ES-I3 (cell line): ENCODE results near the gene C10orf67.
"Not testable (repeated sequence)": the region's sequence is repeated elsewhere in the genome, so short reads cannot be mapped to it uniquely, and the experiment has no call there.

Source experiments
- H3K36me3 ChIP-seq: 2 replicates; pipeline ENCODE4 v1.6.1; 2013; ENCODE audit warnings: mild to moderate bottlenecking, low read length, control low read depth, moderate library complexity; ENCODE audit not compliant: insufficient read depth
- H3K4me1 ChIP-seq: 2 replicates; pipeline ENCODE4 v1.6.1; 2013; ENCODE audit warnings: mild to moderate bottlenecking, control low read depth, low read length; ENCODE audit not compliant: insufficient read depth
- H3K9ac ChIP-seq: 2 replicates; pipeline ENCODE4 v1.6.1; 2013; ENCODE audit warnings: low read depth, mild to moderate bottlenecking, low read length, moderate library complexity
- H3K9me3 ChIP-seq: 2 replicates; pipeline ENCODE4 v1.6.1; 2013; ENCODE audit warnings: mild to moderate bottlenecking, low read length, moderate library complexity; ENCODE audit not compliant: control insufficient read depth, insufficient read depth

C10orf67 gene

GRCh38 chr10:23322082-23322481, 22.5 kb downstream of the C10orf67 start:
- H3K36me3 ChIP-seq: no peaks in the 10 kb centered on the region

GRCh38 chr10:23319835-23320234, 24.8 kb downstream of the C10orf67 start:
- Histone ChIP-seq H3K9me3 (no peaks in the 10 kb centered on the region), H3K4me1 (no peaks in the 10 kb centered on the region), H3K36me3 (no peaks in the 10 kb centered on the region), H3K9ac (no peak overlapping the region)

More at GRCh38 chr10:23322082-23322481, 22.5 kb downstream of the C10orf67 start:
- Histone ChIP-seq H3K9me3 (no peaks in the 10 kb centered on the region), H3K4me1 (no peaks in the 10 kb centered on the region), H3K9ac (no peak overlapping the region)

GRCh38 chr10:23318359-23318758, 26.2 kb downstream of the C10orf67 start:
- Histone ChIP-seq H3K9ac (no peak overlapping the region), H3K9me3 (no peaks in the 10 kb centered on the region), H3K36me3 (no peaks in the 10 kb centered on the region), H3K4me1 (no peaks in the 10 kb centered on the region)

- Histone ChIP-seq H3K9ac (no peak overlapping the region), H3K9me3 (no peaks in the 10 kb centered on the region), H3K4me1 (no peaks in the 10 kb centered on the region), H3K36me3 (no peaks in the 10 kb centered on the region)
These were observed 27.2 kb downstream of the C10orf67 start for GRCh38 chr10:23317416-23317815.

- Histone ChIP-seq H3K9me3 (no peaks in the 10 kb centered on the region), H3K4me1 (no peaks in the 10 kb centered on the region), H3K9ac (no peak overlapping the region), H3K36me3 (no peaks in the 10 kb centered on the region)
These were observed 28.2 kb downstream of the C10orf67 start for GRCh38 chr10:23316406-23316805.

- Histone ChIP-seq H3K36me3 (no peaks in the 10 kb centered on the region), H3K9me3 (no peaks in the 10 kb centered on the region), H3K4me1 (no peaks in the 10 kb centered on the region), H3K9ac (no peak overlapping the region)
These were observed 28.6 kb downstream of the C10orf67 start for GRCh38 chr10:23315966-23316365.

- no peaks in the 10 kb centered on the region for H3K4me1 ChIP-seq
- no peaks in the 10 kb centered on the region for H3K36me3 ChIP-seq
- no peak overlapping the region for H3K9ac ChIP-seq
These were observed 29.8 kb downstream of the C10orf67 start for GRCh38 chr10:23314835-23315239.

GRCh38 chr10:23311034-23311433, 33.6 kb downstream of the C10orf67 start:
- Histone ChIP-seq H3K9ac (no peak overlapping the region), H3K4me1 (no peaks in the 10 kb centered on the region), H3K36me3 (no peaks in the 10 kb centered on the region), H3K9me3 (no peaks in the 10 kb centered on the region)

More at GRCh38 chr10:23314835-23315239, 29.8 kb downstream of the C10orf67 start:
- no peaks in the 10 kb centered on the region for H3K9me3 ChIP-seq

GRCh38 chr10:23310404-23310803, 34.2 kb downstream of the C10orf67 start:
- H3K4me1 ChIP-seq: no peaks in the 10 kb centered on the region
- no peak overlapping the region for H3K9ac ChIP-seq
- H3K9me3 ChIP-seq: no peaks in the 10 kb centered on the region
- H3K36me3 ChIP-seq: no peaks in the 10 kb centered on the region

GRCh38 chr10:23299961-23300360, 44.6 kb downstream of the C10orf67 start:
- not testable (repeated sequence) for H3K9me3 ChIP-seq, H3K4me1 ChIP-seq, H3K9ac ChIP-seq, H3K36me3 ChIP-seq

- Histone ChIP-seq H3K36me3 (no peaks in the 10 kb centered on the region), H3K9me3 (no peaks in the 10 kb centered on the region), H3K4me1 (no peaks in the 10 kb centered on the region), H3K9ac (no peak overlapping the region)
These were observed 49.9 kb downstream of the C10orf67 start for GRCh38 chr10:23294638-23295247.

GRCh38 chr10:23293973-23294590, 50.5 kb downstream of the C10orf67 start:
- no peaks in the 10 kb centered on the region for H3K9me3 ChIP-seq
- no peak overlapping the region for H3K9ac ChIP-seq
- no peaks in the 10 kb centered on the region for H3K4me1 ChIP-seq
- H3K36me3 ChIP-seq: no peaks in the 10 kb centered on the region

GRCh38 chr10:23293145-23293724, 51.4 kb downstream of the C10orf67 start:
- H3K9me3 ChIP-seq: no peaks in the 10 kb centered on the region
- H3K36me3 ChIP-seq: no peaks in the 10 kb centered on the region
- H3K9ac ChIP-seq: no peak overlapping the region
- H3K4me1 ChIP-seq: no peaks in the 10 kb centered on the region

- Histone ChIP-seq H3K9me3 (no peaks in the 10 kb centered on the region), H3K9ac (no peak overlapping the region), H3K36me3 (no peaks in the 10 kb centered on the region), H3K4me1 (no peaks in the 10 kb centered on the region)
These were observed 52.9 kb downstream of the C10orf67 start for GRCh38 chr10:23291551-23292334.
